ENCODE results near the gene NCR3LG1. TPM values are rescaled to one million over a fixed set of nuclear protein-coding genes. Genes with fewer than 3 reads are reported as not detected.
A peak's percentile ranks its signal among the peaks of the same experiment; 100 is the strongest.
"Not testable (repeated sequence)": the region's sequence is repeated elsewhere in the genome, so short reads cannot be mapped to it uniquely, and the experiment has no call there.

The NCR3LG1 gene
- total RNA-seq, 2 experiments from 2014 or later = 0.47 to 0.91 TPM

DNA sequence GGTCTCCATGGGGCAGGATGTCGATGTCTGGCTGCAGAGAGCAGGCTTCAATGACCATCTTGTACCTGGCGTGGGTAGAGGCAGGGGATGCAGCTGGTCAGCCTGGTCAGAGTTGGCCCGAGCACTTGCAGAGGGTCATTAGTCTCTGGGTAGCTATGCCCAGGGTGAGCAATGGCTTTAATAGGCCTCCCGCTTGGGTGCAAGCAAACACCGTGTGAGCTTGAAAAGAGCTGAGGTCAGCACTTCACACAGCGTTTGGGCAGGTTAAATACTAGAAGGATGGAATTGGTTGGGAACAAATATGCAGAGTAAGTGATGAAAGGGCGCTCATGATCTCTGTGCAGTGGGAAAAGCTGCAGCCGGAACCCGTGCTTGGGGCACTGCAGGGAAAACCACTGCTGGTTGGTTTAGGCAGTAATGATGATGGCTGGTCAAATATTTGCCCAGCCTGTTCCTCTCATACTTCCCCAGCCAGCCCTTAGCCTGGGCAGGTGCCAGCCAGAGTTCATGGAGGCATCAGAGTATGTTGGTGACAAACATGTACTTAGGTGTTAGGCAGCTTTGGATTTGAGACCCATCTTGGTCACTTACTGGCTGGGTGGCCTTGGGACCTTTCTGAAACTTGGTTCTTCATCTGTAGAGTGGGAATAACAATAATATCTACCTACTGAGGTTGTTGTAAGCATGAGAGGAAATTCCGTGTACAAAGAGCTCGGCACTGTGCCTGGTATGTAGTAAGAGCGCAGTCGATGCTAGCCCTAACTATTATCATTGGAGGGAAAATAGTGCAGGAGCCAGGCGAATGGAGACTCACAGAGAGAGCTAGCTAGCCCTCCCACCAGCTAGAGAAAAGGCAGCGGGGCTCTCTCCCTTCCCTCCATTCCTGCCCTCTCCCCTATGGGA, 62.1 kb downstream of the NCR3LG1 start:
- H3K4me1 Mint-ChIP-seq = peaks cover 24% of the 10 kb centered on the region
- CTCF ChIA-PET = interaction anchor here (0.6 to 1.1 kb wide), 3 partner anchors 28 to 30 kb away, joined by 3 to 4 read pairs (median 3); no protein-coding TSS in a partner anchor
- no peak for DNase-seq
- no peaks in the 10 kb centered on the region for H3K36me3 Mint-ChIP-seq
- no peak for ATAC-seq
- H3K27me3 Mint-ChIP-seq = peaks cover 29% of the 10 kb centered on the region
- no peak overlapping the region for H3K4me3 Mint-ChIP-seq
- H3K27ac Mint-ChIP-seq = no peak overlapping the region
- H3K9me3 Mint-ChIP-seq (ENCODE audit: low read depth) = no peaks in the 10 kb centered on the region

DNA sequence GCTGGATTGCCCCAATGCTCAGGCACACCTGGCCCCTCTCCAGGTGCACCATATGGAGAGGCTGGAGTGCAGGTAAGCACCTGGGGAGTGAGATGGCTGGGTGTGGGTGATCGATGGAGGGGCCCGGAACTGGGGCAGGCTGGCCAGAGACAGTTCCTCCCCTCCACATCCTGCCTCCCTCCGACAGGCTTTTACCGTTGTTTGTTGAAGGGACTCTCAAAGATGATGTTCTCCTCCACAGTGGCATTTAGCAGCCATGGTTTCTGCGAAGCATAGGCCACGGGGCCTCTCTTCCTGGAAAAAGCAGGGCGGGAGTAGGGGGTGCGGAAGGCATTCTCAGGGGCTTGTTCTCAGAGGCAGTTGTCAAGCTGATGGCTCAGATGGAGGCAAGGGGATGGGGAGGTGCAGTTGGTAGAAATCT, 62.7 kb downstream of the NCR3LG1 start:
- DNase-seq (peak; percentile 46), ATAC-seq (peak; percentile 69)
- CTCF ChIA-PET = interaction anchor here (1.0 kb wide), 1 partner anchor 30 kb away, joined by 4 read pairs; no protein-coding TSS in a partner anchor
- H3K36me3 Mint-ChIP-seq = no peaks in the 10 kb centered on the region
- peak overlapping the region; percentile 57 for H3K27ac Mint-ChIP-seq
- H3K27me3 Mint-ChIP-seq = peaks cover 36% of the 10 kb centered on the region
- peaks cover 24% of the 10 kb centered on the region for H3K4me1 Mint-ChIP-seq
- no peaks in the 10 kb centered on the region for H3K9me3 Mint-ChIP-seq (ENCODE audit: low read depth)
- H3K4me3 Mint-ChIP-seq = no peak overlapping the region

DNA sequence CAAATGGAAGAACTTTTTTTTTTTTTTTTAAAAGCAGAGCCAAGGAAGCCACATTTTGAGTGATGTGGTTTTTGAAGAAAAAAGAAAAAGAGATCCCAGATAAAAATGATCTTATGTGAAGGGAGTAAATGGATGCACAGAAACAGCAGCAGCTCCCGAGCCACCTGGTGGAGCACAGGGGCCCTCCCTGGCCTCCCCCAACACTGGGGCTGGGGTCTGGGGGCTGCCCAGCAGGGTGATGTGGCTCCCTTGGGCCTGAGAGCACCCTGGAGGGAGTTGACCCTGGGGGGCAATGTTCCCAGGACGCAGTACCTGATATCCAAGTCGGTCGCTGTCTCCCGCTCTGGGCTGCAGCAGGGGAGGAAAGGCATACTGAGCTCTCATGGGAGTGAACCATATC, 63.4 kb downstream of the NCR3LG1 start:
- no peak overlapping the region for H3K4me3 Mint-ChIP-seq
- DNase-seq (no peak), ATAC-seq (no peak)
- H3K36me3 Mint-ChIP-seq = no peaks in the 10 kb centered on the region
- no peaks in the 10 kb centered on the region for H3K9me3 Mint-ChIP-seq (ENCODE audit: low read depth)
- H3K4me1 Mint-ChIP-seq = peaks cover 24% of the 10 kb centered on the region
- H3K27me3 Mint-ChIP-seq = peaks cover 42% of the 10 kb centered on the region
- CTCF ChIA-PET = interaction anchor here (1.0 kb wide), 1 partner anchor 30 kb away, joined by 4 read pairs; no protein-coding TSS in a partner anchor
- H3K27ac Mint-ChIP-seq = no peak overlapping the region

DNA sequence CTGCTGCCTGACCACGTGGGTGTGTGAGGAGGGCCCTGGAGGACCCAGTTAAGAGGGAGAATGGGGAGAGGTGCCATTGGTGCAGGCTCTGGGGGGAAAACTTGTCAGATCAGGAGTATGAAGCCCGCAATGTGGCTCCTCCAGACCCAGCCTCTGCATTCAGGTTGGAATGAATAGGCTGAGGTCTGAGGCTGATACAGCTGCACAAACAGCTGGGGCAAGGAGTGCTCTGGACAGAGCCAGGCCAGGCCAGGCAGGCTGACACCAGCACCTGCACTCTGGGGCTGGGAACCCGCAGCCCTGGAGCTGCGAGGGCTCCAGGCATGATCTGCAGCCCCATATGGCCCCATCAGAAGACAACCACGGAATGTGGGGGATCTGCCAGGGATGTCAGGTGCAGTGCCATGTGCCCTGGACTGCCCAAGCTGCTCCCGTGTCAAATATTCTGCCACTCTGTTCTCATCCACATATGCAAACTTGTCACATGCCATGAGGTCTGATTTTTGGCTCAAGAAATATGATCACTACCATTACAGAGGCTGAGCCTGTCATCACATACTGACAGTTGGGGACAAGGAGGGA, 64.0 kb downstream of the NCR3LG1 start:
- Mint-ChIP-seq H3K27me3 (peaks cover 49% of the 10 kb centered on the region), H3K27ac (no peak overlapping the region), H3K4me1 (peaks cover 24% of the 10 kb centered on the region), H3K4me3 (no peak overlapping the region), H3K9me3 (ENCODE audit: low read depth) (no peaks in the 10 kb centered on the region), H3K36me3 (no peaks in the 10 kb centered on the region)
- CTCF ChIA-PET = no interaction called here
- ATAC-seq (no peak), DNase-seq (no peak)

DNA sequence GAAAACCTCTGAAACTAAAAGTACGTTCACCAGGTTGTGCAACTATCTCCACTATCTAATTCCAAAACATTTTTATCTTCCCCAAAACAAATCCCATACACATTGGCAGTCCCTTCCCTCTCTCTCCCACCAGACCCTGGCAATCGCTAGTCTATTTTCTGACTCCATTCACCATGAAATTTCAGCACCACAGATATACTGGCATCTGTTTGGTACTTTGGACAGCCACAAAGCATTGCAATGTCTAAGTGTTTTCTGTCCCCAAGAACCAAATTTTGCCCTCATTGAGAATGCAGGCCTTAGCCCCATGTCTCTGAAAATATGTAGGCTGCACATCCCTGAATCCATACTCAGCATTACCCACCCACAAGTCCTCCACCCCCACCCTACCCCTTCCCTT, 64.9 kb downstream of the NCR3LG1 start:
- Mint-ChIP-seq H3K27ac (no peak overlapping the region), H3K36me3 (no peaks in the 10 kb centered on the region), H3K4me1 (peaks cover 24% of the 10 kb centered on the region), H3K27me3 (peaks cover 55% of the 10 kb centered on the region), H3K4me3 (no peak overlapping the region), H3K9me3 (ENCODE audit: low read depth) (no peaks in the 10 kb centered on the region)
- CTCF ChIA-PET = no interaction called here
- DNase-seq (no peak), ATAC-seq (no peak)

DNA sequence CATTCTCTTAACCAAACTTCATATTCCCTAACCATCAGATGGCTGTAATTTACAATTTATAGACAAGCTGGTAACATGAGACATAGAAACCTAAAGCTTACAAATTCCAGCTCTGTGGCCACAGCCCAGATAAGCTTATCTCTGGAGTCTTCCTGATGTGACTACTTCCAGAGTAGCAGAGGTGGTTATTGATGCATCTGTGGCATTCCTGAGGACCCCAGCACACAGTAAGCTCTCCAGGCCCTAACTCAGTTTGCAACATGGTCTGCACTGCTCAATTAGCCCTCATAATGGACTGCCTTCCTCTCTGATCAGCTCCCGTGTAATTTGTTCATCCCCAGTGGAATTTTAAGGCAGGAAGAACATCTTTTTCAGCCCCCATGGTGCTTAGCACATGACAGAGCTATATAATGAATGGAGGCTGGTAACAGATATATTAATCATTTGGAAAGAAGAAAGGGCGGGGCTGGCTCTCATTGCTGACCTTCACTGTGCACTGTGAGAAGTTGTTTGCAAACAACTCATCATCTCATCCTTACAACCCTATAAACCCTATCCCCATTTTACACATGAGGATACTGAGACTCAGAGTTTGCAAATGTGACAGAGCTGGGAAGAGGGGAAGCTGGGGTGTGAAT, 67.0 kb downstream of the NCR3LG1 start:
- H3K27me3 Mint-ChIP-seq = peaks cover 64% of the 10 kb centered on the region
- H3K36me3 Mint-ChIP-seq = no peaks in the 10 kb centered on the region
- H3K4me3 Mint-ChIP-seq = no peak overlapping the region
- ATAC-seq = no peak
- H3K9me3 Mint-ChIP-seq (ENCODE audit: low read depth) = no peaks in the 10 kb centered on the region
- no peak overlapping the region for H3K27ac Mint-ChIP-seq
- no peak for DNase-seq
- peaks cover 22% of the 10 kb centered on the region for H3K4me1 Mint-ChIP-seq
- CTCF ChIA-PET = interaction anchor here (0.6 to 1.0 kb wide), 2 partner anchors 35 to 358 kb away, joined by 3 to 4 read pairs; no protein-coding TSS in a partner anchor

DNA sequence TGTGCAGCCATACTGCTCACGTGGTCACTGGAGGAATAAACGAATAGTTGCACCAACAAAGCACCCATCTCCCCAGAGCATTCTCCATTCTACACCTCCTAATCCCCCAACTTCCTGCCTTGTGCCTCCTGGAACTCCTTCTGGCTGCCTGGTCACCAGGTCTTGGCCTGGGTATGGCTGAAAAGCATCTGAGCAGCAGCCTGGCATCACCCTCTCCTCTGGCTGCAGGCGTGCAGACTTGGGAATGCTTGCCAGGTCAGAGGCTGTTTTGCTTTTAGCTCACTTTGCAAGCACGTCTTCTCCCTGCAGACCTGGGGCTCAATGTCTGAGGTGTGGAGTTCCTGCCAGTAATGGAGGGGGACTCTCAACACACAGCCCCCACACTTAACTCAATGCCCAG, 70.2 kb downstream of the NCR3LG1 start:
- Mint-ChIP-seq H3K4me3 (no peak overlapping the region), H3K36me3 (no peaks in the 10 kb centered on the region), H3K9me3 (ENCODE audit: low read depth) (no peaks in the 10 kb centered on the region), H3K27me3 (peaks cover 52% of the 10 kb centered on the region), H3K27ac (no peak overlapping the region), H3K4me1 (peaks cover 6% of the 10 kb centered on the region)
- DNase-seq = no peak
- ATAC-seq = no peak
- CTCF ChIA-PET = interaction anchor here (2.8 kb wide), 1 partner anchor 37 kb away, joined by 12 read pairs; no protein-coding TSS in a partner anchor

DNA sequence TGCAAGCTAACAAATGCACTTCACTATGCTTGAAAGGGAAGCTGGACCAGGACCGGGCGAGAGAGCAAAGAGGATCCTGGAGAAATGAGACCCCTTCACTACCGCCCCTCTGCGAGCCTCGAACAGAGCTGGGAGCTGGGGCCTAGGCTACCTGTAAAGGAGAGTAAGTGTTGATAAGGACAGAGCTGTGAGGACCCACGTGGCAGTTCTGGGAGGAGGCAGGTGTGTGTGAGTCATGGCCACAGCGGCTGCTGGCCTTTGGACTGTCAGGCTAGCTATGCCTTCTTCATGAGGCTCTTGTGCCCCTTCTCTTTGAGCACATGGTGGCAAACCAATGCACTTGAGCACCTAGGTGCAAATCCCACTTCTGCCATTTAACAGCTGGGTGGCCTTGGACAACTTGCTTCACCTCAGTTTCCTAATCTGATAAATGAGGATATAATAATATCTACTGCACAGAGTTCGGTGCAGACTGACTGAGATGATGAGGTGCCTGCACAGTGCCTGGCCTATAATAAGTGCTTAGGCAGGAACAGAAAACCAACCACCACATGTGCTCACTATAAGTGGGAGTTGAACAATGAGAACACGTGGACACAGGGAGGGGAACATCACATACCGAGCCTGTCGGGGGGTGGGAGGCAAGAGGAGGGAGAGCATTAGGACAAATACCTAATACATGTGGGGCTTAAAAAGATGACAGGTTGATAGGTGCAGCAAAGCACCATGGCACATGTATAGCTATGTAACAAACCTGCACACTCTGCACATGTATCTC, 72.1 kb downstream of the NCR3LG1 start:
- H3K9me3 Mint-ChIP-seq (ENCODE audit: low read depth) = no peaks in the 10 kb centered on the region
- CTCF ChIA-PET = no interaction called here
- H3K4me3 Mint-ChIP-seq = no peak overlapping the region
- H3K36me3 Mint-ChIP-seq = no peaks in the 10 kb centered on the region
- H3K27me3 Mint-ChIP-seq = peaks cover 49% of the 10 kb centered on the region
- ATAC-seq (no peak), DNase-seq (no peak)
- peaks cover 6% of the 10 kb centered on the region for H3K4me1 Mint-ChIP-seq
- H3K27ac Mint-ChIP-seq = no peak overlapping the region

DNA sequence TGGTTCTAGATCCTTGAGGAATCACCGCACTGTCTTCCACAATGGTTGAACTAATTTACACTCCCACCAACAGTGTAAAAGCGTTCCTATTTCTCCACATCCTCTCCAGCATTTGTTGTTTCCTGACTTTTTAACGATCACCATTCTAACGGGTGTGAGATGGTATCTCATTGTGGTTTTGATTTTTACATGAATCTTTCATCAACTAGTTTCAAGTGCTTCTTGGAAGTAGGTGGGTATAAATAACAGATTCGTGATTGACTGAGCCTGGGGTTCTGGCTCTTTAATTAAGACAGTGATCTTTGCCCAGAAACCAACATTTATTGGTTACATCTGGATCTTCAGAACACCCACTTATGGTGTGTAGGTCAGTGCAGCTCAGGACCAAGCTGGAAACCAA, 74.6 kb downstream of the NCR3LG1 start:
- H3K9me3 Mint-ChIP-seq (ENCODE audit: low read depth); H3K4me3 Mint-ChIP-seq; H3K36me3 Mint-ChIP-seq; H3K27ac Mint-ChIP-seq; DNase-seq; H3K4me1 Mint-ChIP-seq; CTCF ChIA-PET; ATAC-seq: not testable (repeated sequence)
- peaks cover 23% of the 10 kb centered on the region for H3K27me3 Mint-ChIP-seq

Other genes with a start within 250 kb of the NCR3LG1 start
- 10 to 100 TPM; 26.5 to 27.7 TPM for gene PIK3C2A, start 143.8 kb upstream of the NCR3LG1 start, total RNA-seq
- gene NUCB2, start 75.1 kb upstream of the NCR3LG1 start, total RNA-seq = 10 to 100 TPM; 79.4 to 100.0 TPM
- gene KCNJ11, start 36.9 kb downstream of the NCR3LG1 start, total RNA-seq = under 1 TPM; 0.66 to 0.99 TPM
- under 1 TPM in 1 of 2 experiments, not detected in 1; 0.54 TPM for gene ABCC8, start 125.0 kb downstream of the NCR3LG1 start, total RNA-seq
- gene USH1C, start 192.6 kb downstream of the NCR3LG1 start, total RNA-seq = not detected
- not detected for gene OTOG, start 195.5 kb downstream of the NCR3LG1 start, total RNA-seq

Data from activated CD8-positive, alpha-beta memory T cell treated with anti-CD3 and anti-CD28 coated beads, Interleukin-2, amount 10 ng/mL, durations not matched to agents 7 days and 5 days (primary cell).